ENCODE results near the gene TSTD2. TPM values are rescaled to one million over a fixed set of nuclear protein-coding genes. Genes with fewer than 3 reads are reported as not detected.

TSTD2 gene
- total RNA-seq, 1 experiment from 2014 or later: 29.7 TPM

- intact Hi-C loops (cut with micrococcal nuclease; ENCODE audit: unreplicated experiment): no loop called here
- H3K27me3 ChIP-seq (replicated peaks; ENCODE audit: insufficient read depth, low read depth, low read length, poor library complexity): no peaks in the 10 kb centered on the region
- no peak for DNase-seq (ENCODE audit: low spot score)
- no peak overlapping the region for H3K27ac ChIP-seq (ENCODE audit: low read depth, low read length, poor library complexity, severe bottlenecking)
- ChIA-PET POLR2A (ENCODE audit: low non-redundant PET) (no interaction called here), CTCF (no interaction called here)
- H3K9me3 ChIP-seq (ENCODE audit: low read depth, low read length, poor library complexity, severe bottlenecking): no peaks in the 10 kb centered on the region
- no peaks in the 10 kb centered on the region for H3K4me1 ChIP-seq (ENCODE audit: insufficient read depth, low read length, poor library complexity, severe bottlenecking)
- no peak for TF ChIP-seq EZH2 (IDR thresholded peaks at IDR 0.05; ENCODE audit: borderline replicate concordance, low read depth, low read length, poor library complexity, severe bottlenecking)
- TF ChIP-seq CTCF (conservative IDR thresholded peaks at IDR 0.05; ENCODE audit: low read depth, low read length): no peak
- no peak overlapping the region for H3K4me3 ChIP-seq (ENCODE audit: low read depth, low read length, poor library complexity, severe bottlenecking)
- no TSS peak for BruUV-seq (replicated peaks)
- H3K36me3 ChIP-seq (ENCODE audit: insufficient read depth, low read length, poor library complexity, severe bottlenecking): peaks cover 23% of the 10 kb centered on the region
Measured at GRCh38 chr9:97628668-97629067, 4.5 kb downstream of the TSTD2 start.

GRCh38 chr9:97627624-97628023 is 5.5 kb downstream of the TSTD2 start:
- TF ChIP-seq EZH2 (IDR thresholded peaks at IDR 0.05; ENCODE audit: borderline replicate concordance, low read depth, low read length, poor library complexity, severe bottlenecking) (no peak), CTCF (conservative IDR thresholded peaks at IDR 0.05; ENCODE audit: low read depth, low read length) (no peak)
- no peaks in the 10 kb centered on the region for H3K9me3 ChIP-seq (ENCODE audit: low read depth, low read length, poor library complexity, severe bottlenecking)
- H3K36me3 ChIP-seq (ENCODE audit: insufficient read depth, low read length, poor library complexity, severe bottlenecking): peaks cover 23% of the 10 kb centered on the region
- ChIA-PET CTCF (no interaction called here), POLR2A (ENCODE audit: low non-redundant PET) (no interaction called here)
- no TSS peak for BruUV-seq (replicated peaks)
- no peaks in the 10 kb centered on the region for H3K27me3 ChIP-seq (replicated peaks; ENCODE audit: insufficient read depth, low read depth, low read length, poor library complexity)
- DNase-seq (ENCODE audit: low spot score): no peak
- H3K4me3 ChIP-seq (ENCODE audit: low read depth, low read length, poor library complexity, severe bottlenecking): no peak overlapping the region
- H3K27ac ChIP-seq (ENCODE audit: low read depth, low read length, poor library complexity, severe bottlenecking): no peak overlapping the region
- no peaks in the 10 kb centered on the region for H3K4me1 ChIP-seq (ENCODE audit: insufficient read depth, low read length, poor library complexity, severe bottlenecking)
- intact Hi-C loops (cut with micrococcal nuclease; ENCODE audit: unreplicated experiment): no loop called here

GRCh38 chr9:97625620-97626019 is 7.5 kb downstream of the TSTD2 start:
- Histone ChIP-seq H3K4me3 (ENCODE audit: low read depth, low read length, poor library complexity, severe bottlenecking) (no peak overlapping the region), H3K4me1 (ENCODE audit: insufficient read depth, low read length, poor library complexity, severe bottlenecking) (no peaks in the 10 kb centered on the region), H3K27me3 (replicated peaks; ENCODE audit: insufficient read depth, low read depth, low read length, poor library complexity) (no peaks in the 10 kb centered on the region), H3K27ac (ENCODE audit: low read depth, low read length, poor library complexity, severe bottlenecking) (no peak overlapping the region), H3K36me3 (ENCODE audit: insufficient read depth, low read length, poor library complexity, severe bottlenecking) (peaks cover 28% of the 10 kb centered on the region), H3K9me3 (ENCODE audit: low read depth, low read length, poor library complexity, severe bottlenecking) (no peaks in the 10 kb centered on the region)
- BruUV-seq (replicated peaks): no TSS peak
- ChIA-PET POLR2A (ENCODE audit: low non-redundant PET) (no interaction called here), CTCF (no interaction called here)
- DNase-seq (ENCODE audit: low spot score): no peak
- intact Hi-C loops (cut with micrococcal nuclease; ENCODE audit: unreplicated experiment): no loop called here
- no peak for TF ChIP-seq CTCF (conservative IDR thresholded peaks at IDR 0.05; ENCODE audit: low read depth, low read length)
- TF ChIP-seq EZH2 (IDR thresholded peaks at IDR 0.05; ENCODE audit: borderline replicate concordance, low read depth, low read length, poor library complexity, severe bottlenecking): no peak

Measured in A673 (cell line).